NCI-H146 (cell line): ENCODE data around the gene SNX20.

Experiments
- DNase-seq: peaks from one replicate; lab custom pipeline; 2025; lab: John Stamatoyannopoulos, UW

SNX20 gene

GRCh38 chr16:50657241-50657640 is 23.9 kb downstream of the SNX20 start:
- no peak for DNase-seq

GRCh38 chr16:50655558-50656055 is 25.5 kb downstream of the SNX20 start:
- DNase-seq, result no peak

- peak; percentile 82 for DNase-seq
Observed at GRCh38 chr16:50653633-50654519, 27.2 kb downstream of the SNX20 start.

- DNase-seq, result no peak
Observed at GRCh38 chr16:50652836-50653425, 28.2 kb downstream of the SNX20 start.

- no peak for DNase-seq
Observed at GRCh38 chr16:50651835-50652438, 29.2 kb downstream of the SNX20 start.

- no peak for DNase-seq
Observed at GRCh38 chr16:50646345-50646744, 34.8 kb downstream of the SNX20 start.

GRCh38 chr16:50645563-50646220 is 35.4 kb downstream of the SNX20 start:
- DNase-seq, result no peak

- no peak for DNase-seq
Observed at GRCh38 chr16:50644729-50645128, 36.4 kb downstream of the SNX20 start.

- DNase-seq, result no peak
Observed at GRCh38 chr16:50644245-50644644, 36.9 kb downstream of the SNX20 start.

- no peak for DNase-seq
Observed at GRCh38 chr16:50643192-50643591, 37.9 kb downstream of the SNX20 start.

GRCh38 chr16:50642349-50642748 is 38.8 kb downstream of the SNX20 start:
- no peak for DNase-seq

- no peak for DNase-seq
Observed at GRCh38 chr16:50641818-50642187, 39.3 kb downstream of the SNX20 start.

- no peak for DNase-seq
Observed at GRCh38 chr16:50640919-50641817, 39.9 kb downstream of the SNX20 start.

GRCh38 chr16:50640391-50640790 is 40.7 kb downstream of the SNX20 start:
- no peak for DNase-seq

- no peak for DNase-seq
Observed at GRCh38 chr16:50638816-50639670, 42.1 kb downstream of the SNX20 start.

GRCh38 chr16:50637716-50638602 is 43.2 kb downstream of the SNX20 start:
- DNase-seq, result no peak

- DNase-seq, result no peak
Observed at GRCh38 chr16:50636753-50637374, 44.2 kb downstream of the SNX20 start.

- no peak for DNase-seq
Observed at GRCh38 chr16:50635505-50636392, 45.4 kb downstream of the SNX20 start.
